Esophagus squamous epithelium (tissue), 4 donors: ENCODE results near the gene EBF4.

Source experiments
- POLR2A ChIP-seq, 4 donors: fragments of 450-650 bp; IDR thresholded peaks; one replicate each; pipeline ENCODE4 v1.6.1; 2017; ENCODE audit warnings: antibody characterized with exemption in 4 of 4, mild to moderate bottlenecking in 4 of 4, moderate library complexity in 3 of 4
- TF ChIP-seq, protein P1 (sequence below), 6 experiments: fragments of 450-650 bp in 4 of 6; fragments of 200-600 bp in 2 of 6; sonication (generic) in 2 of 6; IDR thresholded peaks; one replicate each; pipeline ENCODE4 v1.5.1; 2016 to 2019; ENCODE audit warnings: antibody characterized with exemption in 6 of 6, mild to moderate bottlenecking in 4 of 6, moderate library complexity in 4 of 6

DNA sequence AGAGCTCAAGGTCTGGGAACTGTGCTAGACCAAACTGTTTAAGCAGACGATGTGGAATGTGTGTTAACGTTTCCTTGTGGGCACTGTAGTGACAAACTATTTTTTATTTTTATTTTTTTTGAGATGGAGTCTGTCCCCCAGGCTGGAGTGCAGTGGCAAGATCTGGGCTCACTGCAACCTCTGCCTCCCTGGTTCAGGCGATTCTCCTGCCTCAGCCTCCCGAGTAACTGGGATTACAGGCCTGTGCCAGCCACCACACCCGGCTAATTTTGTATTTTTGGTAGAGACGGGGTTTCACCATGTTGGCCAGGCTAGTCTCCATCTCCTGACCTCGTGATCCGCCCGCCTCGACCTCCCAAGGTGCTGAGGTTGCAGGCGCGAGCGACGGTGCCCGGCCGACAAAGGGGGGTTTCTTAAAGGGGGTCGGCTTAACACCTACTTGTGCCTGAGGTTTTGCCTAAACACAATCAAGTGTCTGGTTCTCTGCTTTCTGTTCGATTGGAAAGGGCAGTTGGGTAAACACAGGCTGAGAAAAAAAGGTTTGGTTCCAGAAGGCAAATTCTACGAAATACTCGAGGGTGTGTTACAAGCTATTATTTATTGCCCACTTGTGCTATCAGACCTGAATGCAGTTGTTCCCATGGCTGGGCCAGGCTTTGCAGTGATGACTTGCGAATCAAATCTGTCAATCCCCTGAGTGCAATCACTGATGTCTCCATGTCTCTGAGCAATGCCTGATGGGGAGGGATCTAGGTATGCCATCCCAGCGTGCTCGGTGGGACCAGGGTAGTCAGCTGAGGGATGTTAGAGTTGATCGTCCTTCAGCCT is 38.8 kb upstream of the EBF4 start:
- no peak for TF ChIP-seq POLR2A (IDR thresholded peaks at IDR 0.05)
- TF ChIP-seq, protein P1, sequence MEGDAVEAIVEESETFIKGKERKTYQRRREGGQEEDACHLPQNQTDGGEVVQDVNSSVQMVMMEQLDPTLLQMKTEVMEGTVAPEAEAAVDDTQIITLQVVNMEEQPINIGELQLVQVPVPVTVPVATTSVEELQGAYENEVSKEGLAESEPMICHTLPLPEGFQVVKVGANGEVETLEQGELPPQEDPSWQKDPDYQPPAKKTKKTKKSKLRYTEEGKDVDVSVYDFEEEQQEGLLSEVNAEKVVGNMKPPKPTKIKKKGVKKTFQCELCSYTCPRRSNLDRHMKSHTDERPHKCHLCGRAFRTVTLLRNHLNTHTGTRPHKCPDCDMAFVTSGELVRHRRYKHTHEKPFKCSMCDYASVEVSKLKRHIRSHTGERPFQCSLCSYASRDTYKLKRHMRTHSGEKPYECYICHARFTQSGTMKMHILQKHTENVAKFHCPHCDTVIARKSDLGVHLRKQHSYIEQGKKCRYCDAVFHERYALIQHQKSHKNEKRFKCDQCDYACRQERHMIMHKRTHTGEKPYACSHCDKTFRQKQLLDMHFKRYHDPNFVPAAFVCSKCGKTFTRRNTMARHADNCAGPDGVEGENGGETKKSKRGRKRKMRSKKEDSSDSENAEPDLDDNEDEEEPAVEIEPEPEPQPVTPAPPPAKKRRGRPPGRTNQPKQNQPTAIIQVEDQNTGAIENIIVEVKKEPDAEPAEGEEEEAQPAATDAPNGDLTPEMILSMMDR (IDR thresholded peaks at IDR 0.05): no peak
